HepG2 (cell line): ENCODE data around the gene FLYWCH1. TPM values are rescaled to one million over a fixed set of nuclear protein-coding genes. Genes with fewer than 3 reads are reported as not detected.

Source experiments
- ATAC-seq: fragments of 200-7000 bp; cut with Tn5 transposase; 3 replicates; pipeline ENCODE4 v1.9.1; 2020; ENCODE audit warnings: mild to moderate bottlenecking, moderate library complexity
- BruUV-seq: library from RNA; stranded (reverse); fragments of 400-500 nt; replicated peaks from 2 replicates; lab custom pipeline; 2021; lab: Mats Ljungman, UMichigan
- CTCF ChIA-PET: fragments of 300-600 bp; formaldehyde crosslinking; extraction: SDS; loops from one replicate; lab custom pipeline; 2021; ENCODE audit warnings: low total read pairs, inconsistent platforms, low intra/inter-chr PET ratio; lab: Yijun Ruan, JAX
- POLR2A ChIA-PET: fragments of 350-600 bp; sonication (Branson Sonifier 250); formaldehyde crosslinking; loops from one replicate; lab custom pipeline; 2020; ENCODE audit warnings: antibody characterized with exemption, inconsistent platforms; lab: Yijun Ruan, JAX
- DNase-seq: peaks from one replicate; pipeline ENCODE4 v3.0.0-alpha.2; 2015; ENCODE audit warnings: low spot score
- FAIRE-seq: peaks from 3 replicates; lab custom pipeline; 2011; peaks lifted over from hg19 to GRCh38; lab: Jason Lieb, UNC
- H2AFZ ChIP-seq: one replicate; pipeline ENCODE4 v1.6.1; 2011; ENCODE audit warnings: low read length, inconsistent platforms
- H3K27ac ChIP-seq: fragments of 300-600 bp; 3 replicates; pipeline ENCODE4 v1.8.0; 2011; ENCODE audit warnings: mixed run types, mild to moderate bottlenecking, mixed read lengths, low read length, inconsistent platforms; ENCODE audit not compliant: insufficient read depth; ENCODE audit errors: extremely low read length
- H3K27me3 ChIP-seq, 2 experiments: fragments of 200-600 bp in 1 of 2; 2 replicates in 1 of 2; 3 replicates in 1 of 2; pipeline versions ENCODE4 v1.6.0 to v1.8.0; 2011; ENCODE audit warnings: low read length in 2 of 2, mild to moderate bottlenecking in 2 of 2, moderate library complexity in 2 of 2, inconsistent platforms in 1 of 2; ENCODE audit not compliant: insufficient read depth in 2 of 2, control insufficient read depth in 1 of 2
- H3K36me3 ChIP-seq, 2 experiments: fragments of 200-600 bp in 1 of 2; replicated peaks in 1 of 2; 2 replicates in 1 of 2; 3 replicates in 1 of 2; pipeline versions ENCODE4 v1.5.1 to v1.8.0; 2011; ENCODE audit warnings: low read length in 2 of 2, inconsistent platforms in 1 of 2; ENCODE audit not compliant: insufficient read depth in 2 of 2, control insufficient read depth in 1 of 2
- H3K4me1 ChIP-seq: 2 replicates; pipeline ENCODE4 v1.5.1; 2012; ENCODE audit warnings: low read length, inconsistent platforms; ENCODE audit not compliant: insufficient read depth
- H3K4me2 ChIP-seq: 2 replicates; pipeline ENCODE4 v1.6.0; 2011; ENCODE audit warnings: low read depth, low read length, inconsistent platforms
- H3K4me3 ChIP-seq, 3 experiments: fragments of 200-600 bp in 1 of 3; sonication (generic), shearing (Covaris generic) in 1 of 3; replicated peaks in 1 of 3; 2 replicates each; pipeline ENCODE4 v1.5.1; 2011 to 2016; ENCODE audit warnings: low read length in 3 of 3, inconsistent platforms in 2 of 3, low read depth in 2 of 3, mild to moderate bottlenecking in 2 of 3, control low read depth in 1 of 3, mixed read lengths in 1 of 3; ENCODE audit not compliant: insufficient read depth in 1 of 3
- H3K79me2 ChIP-seq: one replicate; pipeline ENCODE4 v1.6.1; 2011; ENCODE audit warnings: low read length, inconsistent platforms; ENCODE audit not compliant: insufficient read depth
- H3K9ac ChIP-seq: 2 replicates; pipeline ENCODE4 v1.6.0; 2011; ENCODE audit warnings: mild to moderate bottlenecking, low read depth, low read length, inconsistent platforms; ENCODE audit not compliant: insufficient read depth
- H3K9me3 ChIP-seq: 2 replicates; pipeline ENCODE4 v1.5.1; 2012; ENCODE audit warnings: mild to moderate bottlenecking, low read length
- H4K20me1 ChIP-seq: 2 replicates; pipeline ENCODE4 v1.6.0; 2011; ENCODE audit warnings: inconsistent platforms, mild to moderate bottlenecking, low read length, moderate library complexity; ENCODE audit not compliant: insufficient read depth
- CC2D1A ChIP-seq: sonication (generic); formaldehyde crosslinking; IDR thresholded peaks from 2 replicates; pipeline ENCODE4 v1.8.1; 2023; ENCODE audit warnings: mild to moderate bottlenecking, missing genetic modification reagents
- HDAC1 ChIP-seq: sonication (generic); formaldehyde crosslinking; IDR thresholded peaks from 2 replicates; pipeline ENCODE4 v1.5.1; 2020; ENCODE audit warnings: mild to moderate bottlenecking, missing genetic modification reagents
- KDM4B ChIP-seq: sonication (generic); formaldehyde crosslinking; IDR thresholded peaks from 2 replicates; pipeline ENCODE4 v1.4.0; 2020; ENCODE audit warnings: missing genetic modification reagents
- SNAI1 ChIP-seq: sonication (generic); formaldehyde crosslinking; IDR thresholded peaks from 2 replicates; pipeline ENCODE4 v1.5.0; 2020; ENCODE audit warnings: mild to moderate bottlenecking, missing genetic modification reagents, borderline replicate concordance
- TAF15 ChIP-seq: fragments of 200-400 bp; formaldehyde crosslinking; IDR thresholded peaks from one replicate; pipeline ENCODE4 v1.6.1; 2018; ENCODE audit warnings: mild to moderate bottlenecking, low read depth, low read length; ENCODE audit not compliant: poor library complexity, severe bottlenecking
- U2AF2 ChIP-seq: fragments of 200-400 bp; formaldehyde crosslinking; IDR thresholded peaks from 2 replicates; pipeline ENCODE4 v1.6.1; 2017; ENCODE audit warnings: low read depth, mild to moderate bottlenecking, low read length
- ZNF205 ChIP-seq: IDR thresholded peaks from 2 replicates; pipeline ENCODE4 v1.6.1; 2018; ENCODE audit warnings: missing biosample characterization, missing genetic modification reagents
- ZNF367 ChIP-seq: sonication (generic); formaldehyde crosslinking; IDR thresholded peaks from 2 replicates; pipeline ENCODE4 v1.4.0; 2020; ENCODE audit warnings: missing genetic modification reagents, borderline replicate concordance
- ZNF430 ChIP-seq: sonication (generic); formaldehyde crosslinking; IDR thresholded peaks from 2 replicates; pipeline ENCODE4 v1.9.0; 2021; ENCODE audit warnings: mild to moderate bottlenecking, missing genetic modification reagents
- ZNF562 ChIP-seq: sonication (generic); formaldehyde crosslinking; IDR thresholded peaks from 2 replicates; pipeline ENCODE4 v1.8.0; 2022; ENCODE audit warnings: missing genetic modification reagents, borderline replicate concordance
- ZNF660 ChIP-seq: sonication (generic); formaldehyde crosslinking; IDR thresholded peaks from 2 replicates; pipeline ENCODE4 v1.5.1; 2020; ENCODE audit warnings: mild to moderate bottlenecking, low read depth, missing genetic modification reagents, borderline replicate concordance
- ZNF724P ChIP-seq: sonication (generic); formaldehyde crosslinking; IDR thresholded peaks from 2 replicates; pipeline ENCODE4 v1.8.0; 2022; ENCODE audit warnings: missing genetic modification reagents, borderline replicate concordance
- ZNF766 ChIP-seq: sonication (generic); formaldehyde crosslinking; IDR thresholded peaks from 2 replicates; pipeline ENCODE4 v1.5.0; 2020; ENCODE audit warnings: missing genetic modification reagents, borderline replicate concordance
- WGBS: methylation state at CpG from one replicate; pipeline ENCODE4 v1.1.6; 2017; ENCODE audit warnings: low lambda C conversion rate; 5-methylcytosine and 5-hydroxymethylcytosine counted together
- in situ Hi-C: cut with HindIII; loops from 2 replicates; pipeline ENCODE4 v1.10.0; 2017; ENCODE audit warnings: low pct_unique_long_range_greater_than_20kb; ENCODE audit not compliant: extremely low pct_ligation_motif_present
- intact Hi-C: fragments of 100-400 bp; cut with micrococcal nuclease; formaldehyde crosslinking; loops from one replicate; pipeline ENCODE4 v1.10.0; 2022; ENCODE audit not compliant: unreplicated experiment
- polyA plus RNA-seq, 8 experiments: library from polyadenylated mRNA; depleted of rRNA in 3 of 8; stranded (reverse) in 7 of 8; unstranded in 1 of 8; fragments of >200 nt; fragmentation: Illumina TruSeq in 4 of 8; extraction: Trizol in 4 of 8; gene quantifications; 2 replicates each; pipeline versions ENCODE4 v1.2.1 to v1.2.3, GENCODE V29; 2011 to 2016; ENCODE audit warnings: low read depth in 4 of 8, missing spikeins in 1 of 8, mixed read lengths in 1 of 8; ENCODE audit not compliant: insufficient read depth in 1 of 8
- total RNA-seq, 5 experiments: library from RNA; depleted of rRNA; stranded (reverse); fragments of >200 nt; fragmentation: Illumina TruSeq; extraction: Trizol; gene quantifications; 2 replicates each; pipeline ENCODE4 v1.2.3, GENCODE V29; 2016; ENCODE audit warnings: low read depth in 1 of 5
- TF ChIP-seq, protein P1 (sequence below): sonication (generic); formaldehyde crosslinking; IDR thresholded peaks from 2 replicates; pipeline ENCODE4 v1.5.0; 2020; ENCODE audit warnings: missing genetic modification reagents
- TF ChIP-seq, protein P2 (sequence below): sonication (generic); formaldehyde crosslinking; IDR thresholded peaks from 2 replicates; pipeline ENCODE4 v1.4.0; 2020; ENCODE audit warnings: missing genetic modification reagents, borderline replicate concordance
- TF ChIP-seq, protein P3 (sequence below): sonication (generic); formaldehyde crosslinking; IDR thresholded peaks from 2 replicates; pipeline ENCODE4 v1.4.0; 2020; ENCODE audit warnings: missing genetic modification reagents

FLYWCH1 gene
- total and polyA plus RNA-seq, 2 of the 13 experiments (the other 11 are each of a cell fraction or from before 2014, with no cell fraction given): 7.3 to 12.4 TPM

DNA sequence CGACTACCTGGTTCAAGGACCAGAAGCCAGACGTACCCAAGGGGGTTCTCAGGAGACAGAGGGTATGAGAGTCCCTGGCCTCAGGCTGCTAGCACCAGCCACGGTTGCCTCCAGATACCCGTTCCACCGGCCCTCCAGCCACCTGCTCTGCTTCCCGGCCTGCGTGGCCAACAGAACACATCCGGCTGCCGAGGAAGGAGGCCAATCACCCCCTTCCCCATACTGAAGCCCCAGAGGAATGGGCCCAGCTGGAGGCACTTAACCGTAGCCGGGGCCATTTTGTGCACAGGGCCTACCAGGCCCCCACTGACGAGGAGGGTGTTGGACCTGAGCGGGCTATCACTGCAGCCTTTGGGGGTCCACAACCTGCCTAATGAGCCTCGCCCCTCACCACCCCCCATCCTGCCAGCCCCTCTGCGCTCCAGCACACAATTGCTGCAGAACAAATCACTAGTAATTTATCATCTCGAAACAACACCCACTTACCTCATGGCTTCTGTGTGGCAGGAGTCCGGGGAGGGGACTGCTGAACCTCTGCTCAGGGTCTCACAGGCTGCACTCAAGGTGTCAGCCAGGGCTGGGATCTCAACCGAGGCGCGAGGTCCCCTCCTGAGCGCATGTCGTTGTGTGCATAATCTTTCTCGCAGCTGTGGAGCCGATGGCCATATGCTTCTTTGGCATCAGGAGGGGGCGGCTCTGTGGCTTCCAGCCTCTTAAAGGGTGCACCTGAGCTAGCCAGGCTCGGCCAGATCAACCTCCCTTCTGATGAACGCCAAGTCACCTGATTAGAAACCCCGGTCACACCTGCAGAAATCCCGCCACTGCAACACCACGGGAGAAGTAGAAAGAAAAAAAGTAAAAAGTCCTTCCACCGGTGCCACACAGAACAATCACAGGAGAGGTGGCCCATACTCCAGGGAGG lies 42.2 kb downstream of the FLYWCH1 start:
- POLR2A ChIA-PET: no interaction called here
- CTCF ChIA-PET: no interaction called here
- Histone ChIP-seq H3K27me3 (peaks cover 6 to 38% of the 10 kb centered on the region in 2 experiments), H3K27ac (no peak overlapping the region), H3K9ac (no peak overlapping the region), H4K20me1 (no peaks in the 10 kb centered on the region), H3K4me3 (no peak overlapping the region), H3K4me1 (peaks cover 8% of the 10 kb centered on the region), H3K9me3 (no peaks in the 10 kb centered on the region), H2AFZ (no peak overlapping the region), H3K79me2 (no peaks in the 10 kb centered on the region), H3K4me2 (no peak overlapping the region), H3K36me3 (no peaks in the 10 kb centered on the region)
- in situ Hi-C loops: no loop called here
- TF ChIP-seq, protein P1, sequence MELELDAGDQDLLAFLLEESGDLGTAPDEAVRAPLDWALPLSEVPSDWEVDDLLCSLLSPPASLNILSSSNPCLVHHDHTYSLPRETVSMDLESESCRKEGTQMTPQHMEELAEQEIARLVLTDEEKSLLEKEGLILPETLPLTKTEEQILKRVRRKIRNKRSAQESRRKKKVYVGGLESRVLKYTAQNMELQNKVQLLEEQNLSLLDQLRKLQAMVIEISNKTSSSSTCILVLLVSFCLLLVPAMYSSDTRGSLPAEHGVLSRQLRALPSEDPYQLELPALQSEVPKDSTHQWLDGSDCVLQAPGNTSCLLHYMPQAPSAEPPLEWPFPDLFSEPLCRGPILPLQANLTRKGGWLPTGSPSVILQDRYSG (CRISPR knock-in tag): no peak
- TF ChIP-seq ZNF724P (CRISPR knock-in tag) (no peak), HDAC1 (CRISPR knock-in tag) (no peak), SNAI1 (CRISPR knock-in tag) (no peak), ZNF430 (CRISPR knock-in tag) (no peak), ZNF367 (CRISPR knock-in tag) (no peak), ZNF205 (CRISPR knock-in tag) (no peak), ZNF562 (no peak), KDM4B (CRISPR knock-in tag) (no peak), TAF15 (no peak), U2AF2 (no peak), CC2D1A (CRISPR knock-in tag) (no peak), ZNF660 (CRISPR knock-in tag) (no peak), ZNF766 (CRISPR knock-in tag) (no peak)
- TF ChIP-seq, protein P2, sequence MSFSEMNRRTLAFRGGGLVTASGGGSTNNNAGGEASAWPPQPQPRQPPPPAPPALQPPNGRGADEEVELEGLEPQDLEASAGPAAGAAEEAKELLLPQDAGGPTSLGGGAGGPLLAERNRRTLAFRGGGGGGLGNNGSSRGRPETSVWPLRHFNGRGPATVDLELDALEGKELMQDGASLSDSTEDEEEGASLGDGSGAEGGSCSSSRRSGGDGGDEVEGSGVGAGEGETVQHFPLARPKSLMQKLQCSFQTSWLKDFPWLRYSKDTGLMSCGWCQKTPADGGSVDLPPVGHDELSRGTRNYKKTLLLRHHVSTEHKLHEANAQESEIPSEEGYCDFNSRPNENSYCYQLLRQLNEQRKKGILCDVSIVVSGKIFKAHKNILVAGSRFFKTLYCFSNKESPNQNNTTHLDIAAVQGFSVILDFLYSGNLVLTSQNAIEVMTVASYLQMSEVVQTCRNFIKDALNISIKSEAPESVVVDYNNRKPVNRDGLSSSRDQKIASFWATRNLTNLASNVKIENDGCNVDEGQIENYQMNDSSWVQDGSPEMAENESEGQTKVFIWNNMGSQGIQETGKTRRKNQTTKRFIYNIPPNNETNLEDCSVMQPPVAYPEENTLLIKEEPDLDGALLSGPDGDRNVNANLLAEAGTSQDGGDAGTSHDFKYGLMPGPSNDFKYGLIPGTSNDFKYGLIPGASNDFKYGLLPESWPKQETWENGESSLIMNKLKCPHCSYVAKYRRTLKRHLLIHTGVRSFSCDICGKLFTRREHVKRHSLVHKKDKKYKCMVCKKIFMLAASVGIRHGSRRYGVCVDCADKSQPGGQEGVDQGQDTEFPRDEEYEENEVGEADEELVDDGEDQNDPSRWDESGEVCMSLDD (CRISPR knock-in tag): no peak
- TF ChIP-seq, protein P3, sequence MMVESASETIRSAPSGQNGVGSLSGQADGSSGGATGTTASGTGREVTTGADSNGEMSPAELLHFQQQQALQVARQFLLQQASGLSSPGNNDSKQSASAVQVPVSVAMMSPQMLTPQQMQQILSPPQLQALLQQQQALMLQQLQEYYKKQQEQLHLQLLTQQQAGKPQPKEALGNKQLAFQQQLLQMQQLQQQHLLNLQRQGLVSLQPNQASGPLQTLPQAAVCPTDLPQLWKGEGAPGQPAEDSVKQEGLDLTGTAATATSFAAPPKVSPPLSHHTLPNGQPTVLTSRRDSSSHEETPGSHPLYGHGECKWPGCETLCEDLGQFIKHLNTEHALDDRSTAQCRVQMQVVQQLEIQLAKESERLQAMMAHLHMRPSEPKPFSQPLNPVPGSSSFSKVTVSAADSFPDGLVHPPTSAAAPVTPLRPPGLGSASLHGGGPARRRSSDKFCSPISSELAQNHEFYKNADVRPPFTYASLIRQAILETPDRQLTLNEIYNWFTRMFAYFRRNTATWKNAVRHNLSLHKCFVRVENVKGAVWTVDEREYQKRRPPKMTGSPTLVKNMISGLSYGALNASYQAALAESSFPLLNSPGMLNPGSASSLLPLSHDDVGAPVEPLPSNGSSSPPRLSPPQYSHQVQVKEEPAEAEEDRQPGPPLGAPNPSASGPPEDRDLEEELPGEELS (CRISPR knock-in tag): no peak
- FAIRE-seq (no peak), DNase-seq (no peak), ATAC-seq (no peak)
- no TSS peak for BruUV-seq
- 18% methylated on average over 10 of the region's 31 CpGs for WGBS
- intact Hi-C loops: no loop called here
